Muscle layer of duodenum (tissue), 2 donors: ENCODE results near the gene HYPK.
A peak's percentile ranks its signal among the peaks of the same experiment; 100 is the strongest.
"Not testable (repeated sequence)": the region's sequence is repeated elsewhere in the genome, so short reads cannot be mapped to it uniquely, and the experiment has no call there.

Source experiments
- H3K27ac ChIP-seq: one replicate; pipeline ENCODE4 v1.7.0; 2013; ENCODE audit warnings: mild to moderate bottlenecking, low read length
- H3K27me3 ChIP-seq: one replicate; pipeline ENCODE4 v1.7.0; 2013; ENCODE audit warnings: low read depth, mild to moderate bottlenecking, control low read depth, low read length
- H3K36me3 ChIP-seq, 2 donors: one replicate each; pipeline ENCODE4 v1.7.0; 2013; ENCODE audit warnings: low read length in 2 of 2, control low read depth in 1 of 2, mild to moderate bottlenecking in 1 of 2; ENCODE audit not compliant: insufficient read depth in 2 of 2, control insufficient read depth in 1 of 2
- H3K4me1 ChIP-seq, 2 donors: one replicate each; pipeline ENCODE4 v1.7.0; 2013; ENCODE audit warnings: low read length in 2 of 2, mild to moderate bottlenecking in 2 of 2, control low read depth in 1 of 2, moderate library complexity in 1 of 2; ENCODE audit not compliant: insufficient read depth in 2 of 2, control insufficient read depth in 1 of 2
- H3K4me3 ChIP-seq, 2 donors: one replicate each; pipeline ENCODE4 v1.7.0; 2013; ENCODE audit warnings: low read length in 2 of 2, low read depth in 1 of 2, mild to moderate bottlenecking in 1 of 2
- H3K9me3 ChIP-seq, 2 donors: one replicate each; pipeline ENCODE4 v1.7.0; 2013; ENCODE audit warnings: low read length in 2 of 2, control low read depth in 1 of 2, mild to moderate bottlenecking in 1 of 2; ENCODE audit not compliant: control insufficient read depth in 1 of 2
- donor health status: healthy.

HYPK gene

GRCh38 chr15:43826029-43826507 lies 25.7 kb downstream of the HYPK start:
- Histone ChIP-seq H3K4me3 (peak overlapping the region in 1 of 2 donors; percentile 55), H3K4me1 (peaks cover 5 to 26% of the 10 kb centered on the region in 2 donors), H3K27ac (no peak overlapping the region), H3K27me3 (no peaks in the 10 kb centered on the region), H3K9me3 (no peaks in the 10 kb centered on the region), H3K36me3 (peaks cover 0 to 3% of the 10 kb centered on the region in 2 donors)

- Histone ChIP-seq H3K4me1 (peaks cover 5 to 24% of the 10 kb centered on the region in 2 donors), H3K4me3 (peak within 1 kb of the TSS; percentile 55 to 72)
Observed at GRCh38 chr15:43826508-43827341, 26.3 kb downstream of the HYPK start, which contains the start of gene WDR76. WDR76 (plus strand) TSS chr15:43827002; CDS start chr15:43827033, 31 bp downstream.

GRCh38 chr15:43828061-43828657 lies 27.8 kb downstream of the HYPK start:
- H3K27me3 ChIP-seq, result no peaks in the 10 kb centered on the region
- H3K27ac ChIP-seq, result peak overlapping the region; percentile 27
- peaks cover 0 to 14% of the 10 kb centered on the region in 2 donors for H3K4me1 ChIP-seq
- peak overlapping the region in 1 of 2 donors; percentile 27 for H3K4me3 ChIP-seq
- peaks cover 0 to 3% of the 10 kb centered on the region in 2 donors for H3K36me3 ChIP-seq
- H3K9me3 ChIP-seq, result no peaks in the 10 kb centered on the region

More at GRCh38 chr15:43826508-43827341, 26.3 kb downstream of the HYPK start, which contains the start of gene WDR76:
- Histone ChIP-seq H3K9me3 (no peaks in the 10 kb centered on the region), H3K36me3 (peaks cover 0 to 3% of the 10 kb centered on the region in 2 donors), H3K27me3 (no peaks in the 10 kb centered on the region), H3K27ac (peak within 1 kb of the TSS; percentile 37)

GRCh38 chr15:43829951-43830540 lies 29.6 kb downstream of the HYPK start:
- not testable (repeated sequence) for H3K36me3 ChIP-seq, H3K4me3 ChIP-seq, H3K27me3 ChIP-seq, H3K9me3 ChIP-seq, H3K27ac ChIP-seq, H3K4me1 ChIP-seq

- H3K4me3 ChIP-seq, H3K9me3 ChIP-seq: not testable (repeated sequence)
Observed at GRCh38 chr15:43830691-43831275, 30.4 kb downstream of the HYPK start.

GRCh38 chr15:43831519-43832052 lies 31.2 kb downstream of the HYPK start:
- not testable (repeated sequence) for H3K27ac ChIP-seq, H3K9me3 ChIP-seq, H3K4me1 ChIP-seq, H3K4me3 ChIP-seq, H3K27me3 ChIP-seq
- H3K36me3 ChIP-seq, result peaks cover 0 to 12% of the 10 kb centered on the region in 2 donors

More at GRCh38 chr15:43830691-43831275, 30.4 kb downstream of the HYPK start:
- not testable (repeated sequence) for H3K27me3 ChIP-seq, H3K36me3 ChIP-seq, H3K4me1 ChIP-seq, H3K27ac ChIP-seq

- H3K27me3 ChIP-seq, H3K9me3 ChIP-seq, H3K4me3 ChIP-seq, H3K27ac ChIP-seq, H3K4me1 ChIP-seq: not testable (repeated sequence)
- peaks cover 0 to 15% of the 10 kb centered on the region in 2 donors for H3K36me3 ChIP-seq
Observed at GRCh38 chr15:43832485-43832884, 32.1 kb downstream of the HYPK start.

GRCh38 chr15:43845421-43845820 lies 45.0 kb downstream of the HYPK start:
- no peaks in the 10 kb centered on the region for H3K4me1 ChIP-seq
- H3K27me3 ChIP-seq, result no peaks in the 10 kb centered on the region
- no peaks in the 10 kb centered on the region for H3K9me3 ChIP-seq
- H3K27ac ChIP-seq, result no peak overlapping the region
- H3K36me3 ChIP-seq, result peaks cover 0 to 16% of the 10 kb centered on the region in 2 donors
- no peak overlapping the region for H3K4me3 ChIP-seq

GRCh38 chr15:43851251-43851650 lies 50.9 kb downstream of the HYPK start:
- Histone ChIP-seq H3K36me3 (peaks cover 0 to 16% of the 10 kb centered on the region in 2 donors), H3K9me3 (no peaks in the 10 kb centered on the region), H3K4me3 (no peak overlapping the region), H3K27me3 (no peaks in the 10 kb centered on the region), H3K4me1 (no peaks in the 10 kb centered on the region), H3K27ac (no peak overlapping the region)

GRCh38 chr15:43852607-43853006 lies 52.2 kb downstream of the HYPK start:
- no peaks in the 10 kb centered on the region for H3K4me1 ChIP-seq
- H3K9me3 ChIP-seq, result no peaks in the 10 kb centered on the region
- H3K27me3 ChIP-seq, result no peaks in the 10 kb centered on the region
- no peak overlapping the region for H3K4me3 ChIP-seq
- H3K36me3 ChIP-seq, result peaks cover 0 to 15% of the 10 kb centered on the region in 2 donors
- no peak overlapping the region for H3K27ac ChIP-seq
